Purkinje cell (primary cell): Measurements from ENCODE around the gene CLDN15. TPM values are rescaled to one million over a fixed set of nuclear protein-coding genes. Genes with fewer than 3 reads are reported as not detected.

ENCODE experiments used
- polyA plus RNA-seq: library from polyadenylated mRNA; unstranded; fragments of >200 nt; fragmentation: Nextera tagmentation; gene quantifications from 2 replicates; pipeline ENCODE4 v1.2.1, GENCODE V29; 2014

CLDN15 gene
- polyA plus RNA-seq: 1.5 TPM in 1 of 2 replicates, not detected in the other

GRCh38 chr7:101237206-101238067, at the start of gene CLDN15:
Gene CLDN15, minus strand, starts transcription at chr7:101237802. Its CDS starts 221 bp downstream, at chr7:101237581.

GRCh38 chr7:101244375-101245146, 7.0 kb upstream of the CLDN15 start, which contains the start of gene FIS1:
Gene FIS1, minus strand, starts transcription at chr7:101245081. Its CDS starts 77 bp downstream, at chr7:101245004.

GRCh38 chr7:101217388-101218235, 20.0 kb downstream of the CLDN15 start, which contains the start of the genes PLOD3 and ZNHIT1:
Gene PLOD3, minus strand, starts transcription at chr7:101217581. Its CDS starts 307 bp downstream, at chr7:101217274.
Gene ZNHIT1, plus strand, starts transcription at chr7:101218165. Its CDS starts 31 bp downstream, at chr7:101218196.

GRCh38 chr7:101200862-101201599, 36.6 kb downstream of the CLDN15 start, which contains the start of gene MOGAT3:
Gene MOGAT3, minus strand, starts transcription at chr7:101201036. Its CDS starts 182 bp downstream, at chr7:101200854.

Other genes starting within 250 kb of the CLDN15 start
- not detected in 2 replicates for gene MUC17, start 217.7 kb downstream of the CLDN15 start, polyA plus RNA-seq
- gene TRIM56, start 152.3 kb downstream of the CLDN15 start, polyA plus RNA-seq: 0.06 and 0.19 TPM in 2 replicates
- gene SERPINE1, start 110.7 kb downstream of the CLDN15 start, polyA plus RNA-seq: not detected in 2 replicates
- gene AP1S1, start 83.3 kb downstream of the CLDN15 start, polyA plus RNA-seq: 5.8 and 8.2 TPM in 2 replicates
- 0.20 and 10.7 TPM in 2 replicates for gene VGF, start 72.2 kb downstream of the CLDN15 start, polyA plus RNA-seq
- not detected in 2 replicates for gene NAT16, start 57.5 kb downstream of the CLDN15 start, polyA plus RNA-seq
- gene MOGAT3, start 36.8 kb downstream of the CLDN15 start, polyA plus RNA-seq: not detected in 2 replicates
- gene PLOD3, start 20.2 kb downstream of the CLDN15 start, polyA plus RNA-seq: 0.55 TPM in 1 of 2 replicates, not detected in the other
- gene ZNHIT1, start 19.6 kb downstream of the CLDN15 start, polyA plus RNA-seq: 41.7 and 43.6 TPM in 2 replicates
- 176 and 223 TPM in 2 replicates for gene FIS1, start 7.3 kb upstream of the CLDN15 start, polyA plus RNA-seq
- 62.4 and 104 TPM in 2 replicates for gene IFT22, start 84.0 kb upstream of the CLDN15 start, polyA plus RNA-seq
- 1.7 and 3.0 TPM in 2 replicates for gene COL26A1, start 125.1 kb upstream of the CLDN15 start, polyA plus RNA-seq